ENCODE results near the gene RAPGEF1. TPM values are rescaled to one million over a fixed set of nuclear protein-coding genes. Genes with fewer than 3 reads are reported as not detected.

The RAPGEF1 gene
- total RNA-seq, 1 donor from 2014 or later, result 76.8 TPM

DNA sequence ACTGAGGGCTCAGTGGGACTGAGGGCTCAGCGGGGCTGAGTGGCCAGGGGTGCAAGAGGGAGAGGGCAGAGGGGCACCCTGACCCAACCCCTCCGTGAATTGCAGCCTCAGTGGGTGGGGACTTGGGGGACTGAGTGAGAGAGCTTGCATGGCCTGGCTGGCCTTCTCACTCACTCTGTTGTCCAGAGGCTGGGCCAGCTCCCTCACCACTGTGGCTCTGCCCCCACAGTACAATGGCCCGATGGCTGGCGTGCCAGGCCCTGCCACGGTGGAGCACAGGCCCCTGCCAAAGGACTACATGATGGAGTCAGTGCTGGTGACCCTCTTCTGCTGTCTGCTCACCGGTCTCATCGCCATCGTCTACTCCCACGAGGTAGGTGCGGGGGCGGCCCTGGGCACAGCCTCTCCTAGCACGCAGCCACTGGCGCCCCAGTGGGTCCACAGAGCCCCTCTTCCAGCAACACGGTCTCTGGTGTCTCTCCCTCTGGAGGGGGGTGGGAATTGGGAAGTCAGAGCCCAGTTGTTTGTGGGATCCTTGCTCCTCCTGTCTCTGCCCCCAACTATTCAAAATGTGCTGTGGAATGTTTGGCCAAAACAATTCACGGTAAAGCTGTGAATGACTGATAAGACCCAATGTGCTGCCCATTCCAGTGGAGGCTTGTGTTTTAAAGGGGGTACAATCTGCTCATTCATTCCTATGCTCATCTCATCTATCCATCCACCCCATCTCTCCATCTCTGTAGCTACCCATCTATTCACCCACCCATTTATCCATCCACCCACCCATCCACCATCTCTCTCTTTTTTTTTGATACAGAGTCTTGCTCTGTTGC is 183.8 kb downstream of the RAPGEF1 start:
- FAIRE-seq (no peak), DNase-seq (ENCODE audit: low read depth) (no peak)
- Histone ChIP-seq H3K4me1 (ENCODE audit: insufficient read depth, low read length) (no peaks in the 10 kb centered on the region), H3K27ac (ENCODE audit: low read depth, low read length) (no peak overlapping the region), H2AFZ (ENCODE audit: low read depth, low read length) (no peak overlapping the region), H3K36me3 (ENCODE audit: insufficient read depth, low read length) (no peaks in the 10 kb centered on the region), H3K9ac (ENCODE audit: low read length) (no peak overlapping the region), H4K20me1 (ENCODE audit: insufficient read depth, low read length) (no peaks in the 10 kb centered on the region), H3K27me3 (ENCODE audit: insufficient read depth, low read length) (peaks cover 16% of the 10 kb centered on the region), H3K4me2 (ENCODE audit: low read length) (no peak overlapping the region), H3K4me3 (ENCODE audit: insufficient read depth, low read depth, low read length) (no peak overlapping the region), H3K9me3 (ENCODE audit: insufficient read depth, low read depth, low read length) (no peaks in the 10 kb centered on the region), H3K79me2 (ENCODE audit: insufficient read depth, low read length) (no peaks in the 10 kb centered on the region)
- Mint-ChIP-seq H3K27me3 (ENCODE audit: low read depth, unreplicated experiment) (peaks cover 36% of the 10 kb centered on the region), H3K4me3 (ENCODE audit: unreplicated experiment) (no peak overlapping the region), H3K27ac (ENCODE audit: unreplicated experiment) (no peak overlapping the region), H3K9me3 (ENCODE audit: unreplicated experiment) (peaks cover 13% of the 10 kb centered on the region), H3K4me1 (ENCODE audit: low read depth, unreplicated experiment) (no peaks in the 10 kb centered on the region), H3K36me3 (ENCODE audit: low read depth, unreplicated experiment) (peaks cover 16% of the 10 kb centered on the region)
- TF ChIP-seq, protein P1, sequence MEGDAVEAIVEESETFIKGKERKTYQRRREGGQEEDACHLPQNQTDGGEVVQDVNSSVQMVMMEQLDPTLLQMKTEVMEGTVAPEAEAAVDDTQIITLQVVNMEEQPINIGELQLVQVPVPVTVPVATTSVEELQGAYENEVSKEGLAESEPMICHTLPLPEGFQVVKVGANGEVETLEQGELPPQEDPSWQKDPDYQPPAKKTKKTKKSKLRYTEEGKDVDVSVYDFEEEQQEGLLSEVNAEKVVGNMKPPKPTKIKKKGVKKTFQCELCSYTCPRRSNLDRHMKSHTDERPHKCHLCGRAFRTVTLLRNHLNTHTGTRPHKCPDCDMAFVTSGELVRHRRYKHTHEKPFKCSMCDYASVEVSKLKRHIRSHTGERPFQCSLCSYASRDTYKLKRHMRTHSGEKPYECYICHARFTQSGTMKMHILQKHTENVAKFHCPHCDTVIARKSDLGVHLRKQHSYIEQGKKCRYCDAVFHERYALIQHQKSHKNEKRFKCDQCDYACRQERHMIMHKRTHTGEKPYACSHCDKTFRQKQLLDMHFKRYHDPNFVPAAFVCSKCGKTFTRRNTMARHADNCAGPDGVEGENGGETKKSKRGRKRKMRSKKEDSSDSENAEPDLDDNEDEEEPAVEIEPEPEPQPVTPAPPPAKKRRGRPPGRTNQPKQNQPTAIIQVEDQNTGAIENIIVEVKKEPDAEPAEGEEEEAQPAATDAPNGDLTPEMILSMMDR (IDR thresholded peaks at IDR 0.05; ENCODE audit: insufficient read depth, low read depth, low read length), result no peak
- TF ChIP-seq EZH2 (IDR thresholded peaks at IDR 0.05; ENCODE audit: insufficient read depth, low read length), result no peak

DNA sequence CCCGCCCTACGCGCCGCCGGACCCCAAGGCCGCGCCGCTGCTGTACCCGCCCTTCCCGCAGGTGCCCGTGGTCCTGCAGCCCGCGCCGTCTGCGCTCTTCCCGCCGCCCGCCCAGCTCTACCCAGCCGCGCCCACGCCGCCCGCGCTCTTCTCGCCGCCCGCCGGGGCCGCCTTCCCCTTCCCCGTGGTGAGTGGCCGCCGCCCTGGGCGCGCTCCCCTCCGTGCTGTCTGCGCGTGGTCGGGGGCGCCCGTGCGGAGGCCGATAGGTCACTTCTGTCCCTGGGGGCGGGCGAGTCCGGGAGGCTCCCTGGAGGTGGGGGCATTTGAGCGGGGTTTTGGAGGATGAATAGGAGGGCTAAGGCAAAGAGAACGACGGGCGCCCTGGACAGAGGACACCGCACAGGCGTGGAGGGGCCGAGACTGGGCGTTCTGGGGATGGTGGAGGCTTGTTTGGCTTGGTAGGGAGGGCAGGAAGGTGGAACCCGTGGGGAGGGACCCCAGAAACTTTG is 185.0 kb downstream of the RAPGEF1 start:
- Histone ChIP-seq H2AFZ (ENCODE audit: low read depth, low read length) (no peak overlapping the region), H4K20me1 (ENCODE audit: insufficient read depth, low read length) (no peaks in the 10 kb centered on the region), H3K9ac (ENCODE audit: low read length) (no peak overlapping the region), H3K4me1 (ENCODE audit: insufficient read depth, low read length) (no peaks in the 10 kb centered on the region), H3K27me3 (ENCODE audit: insufficient read depth, low read length) (peaks cover 16% of the 10 kb centered on the region), H3K9me3 (ENCODE audit: insufficient read depth, low read depth, low read length) (no peaks in the 10 kb centered on the region), H3K79me2 (ENCODE audit: insufficient read depth, low read length) (no peaks in the 10 kb centered on the region), H3K36me3 (ENCODE audit: insufficient read depth, low read length) (no peaks in the 10 kb centered on the region), H3K27ac (ENCODE audit: low read depth, low read length) (no peak overlapping the region), H3K4me3 (ENCODE audit: insufficient read depth, low read depth, low read length) (no peak overlapping the region), H3K4me2 (ENCODE audit: low read length) (no peak overlapping the region)
- DNase-seq (ENCODE audit: low read depth) (no peak), FAIRE-seq (no peak)
- Mint-ChIP-seq H3K27ac (ENCODE audit: unreplicated experiment) (no peak overlapping the region), H3K9me3 (ENCODE audit: unreplicated experiment) (peaks cover 12% of the 10 kb centered on the region), H3K27me3 (ENCODE audit: low read depth, unreplicated experiment) (peaks cover 47% of the 10 kb centered on the region), H3K4me3 (ENCODE audit: unreplicated experiment) (no peak overlapping the region), H3K4me1 (ENCODE audit: low read depth, unreplicated experiment) (no peaks in the 10 kb centered on the region), H3K36me3 (ENCODE audit: low read depth, unreplicated experiment) (peaks cover 16% of the 10 kb centered on the region)
- TF ChIP-seq, protein P1 (IDR thresholded peaks at IDR 0.05; ENCODE audit: insufficient read depth, low read depth, low read length), result no peak
- peak; percentile 89 for TF ChIP-seq EZH2 (IDR thresholded peaks at IDR 0.05; ENCODE audit: insufficient read depth, low read length)

Data from astrocyte (in vitro differentiated cells and primary cell).